NCI-H526 (cell line): ENCODE measurements around the gene TMPRSS15.

ENCODE experiments used
- DNase-seq, 2 experiments: peaks; one replicate each; lab custom pipeline; 2025; lab: John Stamatoyannopoulos, UW

The TMPRSS15 gene

DNA sequence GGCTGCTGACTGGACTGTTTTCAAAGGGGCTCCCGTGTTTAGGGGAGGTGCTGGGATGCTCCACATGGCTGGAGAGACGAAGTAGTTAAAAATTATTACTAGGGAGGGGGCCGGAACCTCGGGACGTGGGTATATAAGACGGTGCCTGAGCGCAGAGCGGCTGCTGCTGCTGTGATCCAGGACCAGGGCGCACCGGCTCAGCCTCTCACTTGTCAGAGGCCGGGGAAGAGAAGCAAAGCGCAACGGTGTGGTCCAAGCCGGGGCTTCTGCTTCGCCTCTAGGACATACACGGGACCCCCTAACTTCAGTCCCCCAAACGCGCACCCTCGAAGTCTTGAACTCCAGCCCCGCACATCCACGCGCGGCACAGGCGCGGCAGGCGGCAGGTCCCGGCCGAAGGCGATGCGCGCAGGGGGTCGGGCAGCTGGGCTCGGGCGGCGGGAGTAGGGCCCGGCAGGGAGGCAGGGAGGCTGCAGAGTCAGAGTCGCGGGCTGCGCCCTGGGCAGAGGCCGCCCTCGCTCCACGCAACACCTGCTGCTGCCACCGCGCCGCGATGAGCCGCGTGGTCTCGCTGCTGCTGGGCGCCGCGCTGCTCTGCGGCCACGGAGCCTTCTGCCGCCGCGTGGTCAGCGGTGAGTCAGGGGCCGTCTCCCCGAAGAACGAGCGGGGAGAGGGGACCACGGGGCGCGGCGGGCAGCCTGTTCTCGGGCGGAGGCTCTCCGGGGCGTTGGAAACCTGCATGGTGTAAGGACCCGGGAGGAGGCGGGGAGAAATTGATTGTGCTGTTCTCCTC lies 158.7 kb downstream of the TMPRSS15 start, which contains the start of gene CHODL:
TSS of gene CHODL (plus strand) at position 163 of the 793 bp plus-strand sequence. CDS start at position 554, 391 bp downstream.
- DNase-seq = no peak

- DNase-seq = no peak
Observed at GRCh38 chr21:18235545-18235944, 168.0 kb downstream of the TMPRSS15 start.

GRCh38 chr21:18228060-18228739 lies 175.4 kb downstream of the TMPRSS15 start:
- DNase-seq = no peak

- DNase-seq = no peak
Observed at GRCh38 chr21:18222346-18222745, 181.2 kb downstream of the TMPRSS15 start.

DNA sequence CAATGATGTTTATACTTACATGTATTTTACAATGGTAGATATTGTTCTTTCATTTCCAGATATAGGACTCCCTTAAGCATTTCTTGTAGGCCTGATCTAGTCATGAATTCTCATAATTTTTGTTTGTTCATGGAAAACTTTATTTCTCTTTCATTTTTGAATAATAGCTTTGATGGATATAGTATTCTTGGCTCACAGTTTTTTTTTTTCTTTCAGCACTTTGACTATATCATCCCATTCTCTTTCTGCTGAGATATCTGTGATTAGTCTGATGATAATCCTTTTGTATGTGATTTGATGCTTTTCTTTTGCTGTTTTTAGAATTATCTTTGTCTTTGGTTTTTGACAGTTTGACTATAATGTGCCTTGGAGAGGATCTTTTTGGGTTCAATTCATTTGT lies 183.1 kb downstream of the TMPRSS15 start:
- DNase-seq = no peak
